Fibroblast of mammary gland (primary cell): ENCODE measurements around the gene TMEM63C.

Experiments used
- DNase-seq: peaks from one replicate; pipeline ENCODE4 v3.0.0-alpha.2; 2010; ENCODE audit warnings: low read depth
- H3K4me3 ChIP-seq: 2 replicates; pipeline ENCODE4 v1.5.1; 2011; ENCODE audit warnings: low read depth, mild to moderate bottlenecking, low read length, moderate library complexity; ENCODE audit not compliant: control insufficient read depth
- CTCF ChIP-seq: conservative IDR thresholded peaks from 2 replicates; pipeline ENCODE4 v1.5.1; 2011; ENCODE audit warnings: low read depth, low read length, inconsistent platforms; ENCODE audit not compliant: control insufficient read depth, insufficient read depth

Gene TMEM63C

GRCh38 chr14:77220246-77221017 is 38.8 kb downstream of the TMEM63C start:
- no peak for DNase-seq
- H3K4me3 ChIP-seq: no peak overlapping the region

DNA sequence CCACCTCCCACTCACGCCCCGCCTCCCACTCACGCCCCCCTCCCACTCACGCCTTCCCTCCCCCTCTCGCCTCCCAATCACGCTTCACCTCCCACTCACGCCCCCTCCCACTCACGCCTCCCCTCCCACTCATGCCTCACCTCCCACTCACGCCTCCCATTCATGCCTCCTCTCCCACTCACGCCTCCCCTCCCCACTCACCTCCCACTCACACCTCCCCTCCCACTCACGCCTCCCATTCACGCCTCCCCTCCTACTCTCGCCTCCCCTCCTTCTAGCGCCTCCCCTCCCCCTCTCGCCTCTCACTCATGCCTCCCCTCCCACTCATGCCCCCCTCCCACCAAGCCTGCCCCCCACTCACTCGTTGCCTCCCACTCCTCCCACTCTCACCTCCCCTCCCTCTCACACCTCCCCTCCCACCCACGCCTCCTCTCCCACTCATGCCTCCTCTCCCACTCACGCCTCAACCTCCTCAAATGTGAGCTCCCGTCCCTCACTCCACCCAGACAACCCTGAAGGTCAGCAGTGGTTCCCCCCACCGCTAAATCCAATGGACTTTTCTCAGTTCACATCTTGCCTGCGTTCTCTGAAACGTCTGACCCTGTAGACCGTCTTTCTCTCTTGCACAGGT is 39.8 kb downstream of the TMEM63C start:
- no peak for DNase-seq
- no peak overlapping the region for H3K4me3 ChIP-seq
- TF ChIP-seq CTCF: no peak

More at GRCh38 chr14:77220246-77221017, 38.8 kb downstream of the TMEM63C start:
- no peak for TF ChIP-seq CTCF

- no peak overlapping the region for H3K4me3 ChIP-seq
- TF ChIP-seq CTCF: no peak
- no peak for DNase-seq
Observed at GRCh38 chr14:77222546-77223225, 41.1 kb downstream of the TMEM63C start.

DNA sequence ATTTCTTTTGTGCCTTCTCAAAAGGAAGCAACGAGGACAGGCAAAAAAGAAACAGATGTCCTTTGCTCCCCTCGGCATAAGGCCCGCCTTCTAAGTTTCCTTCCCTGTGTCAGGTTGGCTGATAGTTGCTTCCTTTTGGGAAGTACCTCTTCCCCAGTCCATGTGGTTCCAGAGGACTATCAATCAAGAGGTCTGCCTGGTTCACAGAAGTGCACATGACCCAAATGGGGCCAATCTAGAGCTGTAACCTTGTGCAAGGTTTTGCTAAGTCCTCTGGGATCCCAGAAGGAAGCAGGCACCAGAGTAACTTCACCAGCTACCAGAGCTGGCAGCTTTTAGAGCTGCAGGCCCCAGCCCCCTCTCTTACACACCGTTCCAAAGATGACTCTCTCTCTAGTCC is 42.6 kb downstream of the TMEM63C start:
- no peak overlapping the region for H3K4me3 ChIP-seq
- TF ChIP-seq CTCF: no peak
- DNase-seq: no peak

GRCh38 chr14:77225254-77225653 is 43.7 kb downstream of the TMEM63C start:
- no peak for DNase-seq
- TF ChIP-seq CTCF: no peak
- H3K4me3 ChIP-seq: no peak overlapping the region

- TF ChIP-seq CTCF: no peak
- no peak for DNase-seq
- no peak overlapping the region for H3K4me3 ChIP-seq
Observed at GRCh38 chr14:77225892-77226557, 44.4 kb downstream of the TMEM63C start.
